ENCODE measurements around the gene MBD2. TPM values are rescaled to one million over a fixed set of nuclear protein-coding genes. Genes with fewer than 3 reads are reported as not detected.

The MBD2 gene
- total RNA-seq, 2 experiments from 2014 or later = 133 to 134 TPM

GRCh38 chr18:54154231-54154630 lies 70.2 kb downstream of the MBD2 start:
- Mint-ChIP-seq H3K9me3 (no peaks in the 10 kb centered on the region), H3K4me3 (no peak overlapping the region), H3K27me3 (no peaks in the 10 kb centered on the region), H3K27ac (no peak overlapping the region), H3K36me3 (ENCODE audit: low read depth) (peaks cover 71% of the 10 kb centered on the region), H3K4me1 (peaks cover 21% of the 10 kb centered on the region)
- POLR2A ChIA-PET = no interaction called here
- no peak for DNase-seq
- CTCF ChIA-PET = no interaction called here

- ChIA-PET CTCF (interaction anchor here (1.0 to 1.9 kb wide), 4 partner anchors 10 to 206 kb away, joined by 3 to 7 read pairs (median 4); partner anchors contain the start of genes C18orf54 and STARD6), POLR2A (interaction anchor here (0.6 kb wide), 1 partner anchor 60 kb away, joined by 4 read pairs; no protein-coding TSS in a partner anchor)
- DNase-seq = no peak
- Mint-ChIP-seq H3K4me1 (peaks cover 43% of the 10 kb centered on the region), H3K36me3 (ENCODE audit: low read depth) (peaks cover 61% of the 10 kb centered on the region), H3K27me3 (no peaks in the 10 kb centered on the region), H3K27ac (no peak overlapping the region), H3K9me3 (no peaks in the 10 kb centered on the region), H3K4me3 (no peak overlapping the region)
These were observed 73.1 kb downstream of the MBD2 start for GRCh38 chr18:54151376-54151775.

- ChIA-PET POLR2A (interaction anchor here (1.3 kb wide), 2 partner anchors 23 to 120 kb away, joined by 3 read pairs; no protein-coding TSS in a partner anchor), CTCF (interaction anchor here (1.3 to 1.9 kb wide), 2 partner anchors 30 to 31 kb away, joined by 3 to 7 read pairs; no protein-coding TSS in a partner anchor)
- Mint-ChIP-seq H3K4me3 (no peak overlapping the region), H3K27ac (peak overlapping the region; percentile 36), H3K4me1 (peaks cover 43% of the 10 kb centered on the region), H3K9me3 (no peaks in the 10 kb centered on the region), H3K27me3 (no peaks in the 10 kb centered on the region), H3K36me3 (ENCODE audit: low read depth) (peaks cover 55% of the 10 kb centered on the region)
- no peak for DNase-seq
These were observed 74.2 kb downstream of the MBD2 start for GRCh38 chr18:54150226-54150625.

- H3K27me3 Mint-ChIP-seq = no peaks in the 10 kb centered on the region
- DNase-seq = peak; percentile 64
- H3K36me3 Mint-ChIP-seq (ENCODE audit: low read depth) = peaks cover 45% of the 10 kb centered on the region
- peaks cover 43% of the 10 kb centered on the region for H3K4me1 Mint-ChIP-seq
- peak overlapping the region; percentile 80 for H3K27ac Mint-ChIP-seq
- POLR2A ChIA-PET = interaction anchor here (1.3 kb wide), 2 partner anchors 24 to 121 kb away, joined by 3 read pairs; no protein-coding TSS in a partner anchor
- no peaks in the 10 kb centered on the region for H3K9me3 Mint-ChIP-seq
- CTCF ChIA-PET = interaction anchor here (1.3 kb wide), 1 partner anchor 30 kb away, joined by 3 read pairs; no protein-coding TSS in a partner anchor
- H3K4me3 Mint-ChIP-seq = peak overlapping the region; percentile 40
These were observed 75.3 kb downstream of the MBD2 start for GRCh38 chr18:54149078-54149697.

- no peak overlapping the region for H3K4me3 Mint-ChIP-seq
- ChIA-PET CTCF (interaction anchor here (1.7 kb wide), 1 partner anchor 19 kb away, joined by 4 read pairs; no protein-coding TSS in a partner anchor), POLR2A (interaction anchor here (1.3 kb wide), 1 partner anchor 24 kb away, joined by 3 read pairs; no protein-coding TSS in a partner anchor)
- peak overlapping the region; percentile 80 for H3K27ac Mint-ChIP-seq
- no peaks in the 10 kb centered on the region for H3K27me3 Mint-ChIP-seq
- H3K36me3 Mint-ChIP-seq (ENCODE audit: low read depth) = peaks cover 41% of the 10 kb centered on the region
- DNase-seq = no peak
- peaks cover 4% of the 10 kb centered on the region for H3K9me3 Mint-ChIP-seq
- H3K4me1 Mint-ChIP-seq = peaks cover 43% of the 10 kb centered on the region
These were observed 75.8 kb downstream of the MBD2 start for GRCh38 chr18:54148678-54149077.

GRCh38 chr18:54148151-54148550 lies 76.3 kb downstream of the MBD2 start:
- ChIA-PET CTCF (interaction anchor here (0.6 to 1.7 kb wide), 2 partner anchors 19 to 953 kb away, joined by 4 to 5 read pairs; no protein-coding TSS in a partner anchor), POLR2A (no interaction called here)
- H3K36me3 Mint-ChIP-seq (ENCODE audit: low read depth) = peaks cover 38% of the 10 kb centered on the region
- no peak overlapping the region for H3K4me3 Mint-ChIP-seq
- H3K9me3 Mint-ChIP-seq = peaks cover 8% of the 10 kb centered on the region
- H3K27me3 Mint-ChIP-seq = no peaks in the 10 kb centered on the region
- DNase-seq = no peak
- peaks cover 43% of the 10 kb centered on the region for H3K4me1 Mint-ChIP-seq
- peak overlapping the region; percentile 22 for H3K27ac Mint-ChIP-seq

- H3K4me3 Mint-ChIP-seq = no peak overlapping the region
- ChIA-PET POLR2A (no interaction called here), CTCF (interaction anchor here (0.6 to 1.7 kb wide), 3 partner anchors 18 to 954 kb away, joined by 4 to 5 read pairs (median 4); no protein-coding TSS in a partner anchor)
- H3K27me3 Mint-ChIP-seq = no peaks in the 10 kb centered on the region
- peaks cover 43% of the 10 kb centered on the region for H3K4me1 Mint-ChIP-seq
- peaks cover 31% of the 10 kb centered on the region for H3K36me3 Mint-ChIP-seq (ENCODE audit: low read depth)
- DNase-seq = no peak
- H3K9me3 Mint-ChIP-seq = peaks cover 10% of the 10 kb centered on the region
- peak overlapping the region; percentile 29 for H3K27ac Mint-ChIP-seq
These were observed 77.0 kb downstream of the MBD2 start for GRCh38 chr18:54147439-54147838.

- Mint-ChIP-seq H3K4me1 (no peaks in the 10 kb centered on the region), H3K4me3 (no peak overlapping the region), H3K27me3 (no peaks in the 10 kb centered on the region), H3K9me3 (peaks cover 28% of the 10 kb centered on the region), H3K27ac (no peak overlapping the region), H3K36me3 (ENCODE audit: low read depth) (peaks cover 23% of the 10 kb centered on the region)
- DNase-seq = no peak
- ChIA-PET CTCF (no interaction called here), POLR2A (no interaction called here)
These were observed 83.3 kb downstream of the MBD2 start for GRCh38 chr18:54141041-54141608.

GRCh38 chr18:54140641-54141040 lies 83.8 kb downstream of the MBD2 start:
- H3K4me3 Mint-ChIP-seq = no peak overlapping the region
- H3K27me3 Mint-ChIP-seq = no peaks in the 10 kb centered on the region
- CTCF ChIA-PET = no interaction called here
- no peak overlapping the region for H3K27ac Mint-ChIP-seq
- peaks cover 23% of the 10 kb centered on the region for H3K36me3 Mint-ChIP-seq (ENCODE audit: low read depth)
- H3K4me1 Mint-ChIP-seq = no peaks in the 10 kb centered on the region
- POLR2A ChIA-PET = no interaction called here
- DNase-seq = no peak
- H3K9me3 Mint-ChIP-seq = peaks cover 28% of the 10 kb centered on the region

GRCh38 chr18:54135216-54135615 lies 89.3 kb downstream of the MBD2 start:
- ChIA-PET CTCF (interaction anchor here (1.5 kb wide), 1 partner anchor 16 kb away, joined by 3 read pairs; no protein-coding TSS in a partner anchor), POLR2A (no interaction called here)
- no peaks in the 10 kb centered on the region for H3K27me3 Mint-ChIP-seq

GRCh38 chr18:54134053-54134452 lies 90.4 kb downstream of the MBD2 start:
- H3K27ac Mint-ChIP-seq = no peak overlapping the region
- H3K27me3 Mint-ChIP-seq = no peaks in the 10 kb centered on the region
- H3K9me3 Mint-ChIP-seq = peaks cover 10% of the 10 kb centered on the region
- H3K4me1 Mint-ChIP-seq = peaks cover 13% of the 10 kb centered on the region
- peaks cover 10% of the 10 kb centered on the region for H3K36me3 Mint-ChIP-seq (ENCODE audit: low read depth)
- CTCF ChIA-PET = interaction anchor here (0.5 kb wide), 1 partner anchor 56 kb away, joined by 3 read pairs; no protein-coding TSS in a partner anchor
- no peak for DNase-seq
- POLR2A ChIA-PET = no interaction called here
- no peak overlapping the region for H3K4me3 Mint-ChIP-seq

More at GRCh38 chr18:54135216-54135615, 89.3 kb downstream of the MBD2 start:
- H3K36me3 Mint-ChIP-seq (ENCODE audit: low read depth) = peaks cover 14% of the 10 kb centered on the region
- H3K4me3 Mint-ChIP-seq = no peak overlapping the region
- peaks cover 13% of the 10 kb centered on the region for H3K9me3 Mint-ChIP-seq
- no peak for DNase-seq
- H3K27ac Mint-ChIP-seq = no peak overlapping the region
- peaks cover 1% of the 10 kb centered on the region for H3K4me1 Mint-ChIP-seq

- Mint-ChIP-seq H3K4me3 (no peak overlapping the region), H3K36me3 (ENCODE audit: low read depth) (no peaks in the 10 kb centered on the region), H3K27me3 (no peaks in the 10 kb centered on the region), H3K9me3 (no peaks in the 10 kb centered on the region), H3K27ac (no peak overlapping the region), H3K4me1 (peaks cover 16% of the 10 kb centered on the region)
- ChIA-PET POLR2A (interaction anchor here (1.4 kb wide), 1 partner anchor 93 kb away, joined by 6 read pairs; no protein-coding TSS in a partner anchor), CTCF (interaction anchor here (1.2 to 1.9 kb wide), 4 partner anchors 13 to 140 kb away, joined by 3 to 7 read pairs (median 5); no protein-coding TSS in a partner anchor)
- DNase-seq = no peak
These were observed 93.8 kb downstream of the MBD2 start for GRCh38 chr18:54130631-54131030.

- Mint-ChIP-seq H3K9me3 (no peaks in the 10 kb centered on the region), H3K4me3 (no peak overlapping the region), H3K27me3 (no peaks in the 10 kb centered on the region), H3K4me1 (peaks cover 16% of the 10 kb centered on the region), H3K36me3 (ENCODE audit: low read depth) (no peaks in the 10 kb centered on the region), H3K27ac (no peak overlapping the region)
- DNase-seq = no peak
- POLR2A ChIA-PET = interaction anchor here (1.4 kb wide), 1 partner anchor 93 kb away, joined by 6 read pairs; no protein-coding TSS in a partner anchor
- CTCF ChIA-PET = interaction anchor here (1.2 to 1.9 kb wide), 5 partner anchors 13 to 228 kb away, joined by 3 to 7 read pairs (median 4); partner anchors contain the start of genes C18orf54 and STARD6
These were observed 94.3 kb downstream of the MBD2 start for GRCh38 chr18:54130177-54130576.
